ENCODE data around the gene GALNT18. TPM values are rescaled to one million over a fixed set of nuclear protein-coding genes. Genes with fewer than 3 reads are reported as not detected.

The GALNT18 gene
- total and polyA plus RNA-seq, 4 donors: 17.7 to 109 (median 63.7) TPM

GRCh38 chr11:11419747-11420146 lies 202.1 kb downstream of the GALNT18 start:
- ATAC-seq (ENCODE audit: insufficient read depth, low FRiP score) (no peak), DNase-seq (no peak)
- H3K36me3 ChIP-seq (ENCODE audit: control insufficient read depth in 4 of 4, insufficient read depth in 4 of 4, low read length in 4 of 4): peaks cover 0 to 1% (median 0%) of the 10 kb centered on the region in 4 donors
- 70 to 79% methylated on average over 3 of the region's 3 CpGs for WGBS, 2 donors
- H3K4me1 ChIP-seq (ENCODE audit: control insufficient read depth in 5 of 5, insufficient read depth in 5 of 5, low read length in 5 of 5): peaks cover 3 to 27% (median 11%) of the 10 kb centered on the region in 5 donors
- TF ChIP-seq CTCF (IDR thresholded peaks at IDR 0.05; ENCODE audit: control extremely low read depth, extremely low read depth): no peak
- H3K9ac ChIP-seq (ENCODE audit: insufficient read depth in 1 of 2, low read length in 2 of 2): no peak overlapping the region
- no peak overlapping the region for H3K4me3 ChIP-seq
- H3K27me3 ChIP-seq (ENCODE audit: control insufficient read depth in 3 of 3, insufficient read depth in 3 of 3, low read length in 2 of 3): no peaks in the 10 kb centered on the region
- H3K9me3 ChIP-seq (ENCODE audit: control insufficient read depth in 4 of 4, insufficient read depth in 3 of 4, low read length in 3 of 4): no peaks in the 10 kb centered on the region
- no peak overlapping the region for H3K27ac ChIP-seq (ENCODE audit: low read depth in 1 of 2, low read length in 1 of 2)

GRCh38 chr11:11416917-11417316 lies 204.9 kb downstream of the GALNT18 start:
- no peaks in the 10 kb centered on the region for H3K27me3 ChIP-seq (ENCODE audit: control insufficient read depth in 3 of 3, insufficient read depth in 3 of 3, low read length in 2 of 3)
- no peak overlapping the region for H3K27ac ChIP-seq (ENCODE audit: low read depth in 1 of 2, low read length in 1 of 2)
- H3K36me3 ChIP-seq (ENCODE audit: control insufficient read depth in 4 of 4, insufficient read depth in 4 of 4, low read length in 4 of 4): peaks cover 0 to 1% (median 0%) of the 10 kb centered on the region in 4 donors
- no peak overlapping the region for H3K9ac ChIP-seq (ENCODE audit: insufficient read depth in 1 of 2, low read length in 2 of 2)
- peaks cover 0 to 19% (median 3%) of the 10 kb centered on the region in 5 donors for H3K4me1 ChIP-seq (ENCODE audit: control insufficient read depth in 5 of 5, insufficient read depth in 5 of 5, low read length in 5 of 5)
- 36 to 55% methylated on average over 4 of the region's 4 CpGs for WGBS, 2 donors
- TF ChIP-seq CTCF (IDR thresholded peaks at IDR 0.05; ENCODE audit: control extremely low read depth, extremely low read depth): no peak
- no peak for DNase-seq
- no peaks in the 10 kb centered on the region for H3K9me3 ChIP-seq (ENCODE audit: control insufficient read depth in 4 of 4, insufficient read depth in 3 of 4, low read length in 3 of 4)
- H3K4me3 ChIP-seq: no peak overlapping the region
- ATAC-seq (ENCODE audit: insufficient read depth, low FRiP score): no peak

- Histone ChIP-seq H3K9ac (ENCODE audit: insufficient read depth in 1 of 2, low read length in 2 of 2) (no peak overlapping the region), H3K27me3 (ENCODE audit: control insufficient read depth in 3 of 3, insufficient read depth in 3 of 3, low read length in 2 of 3) (no peaks in the 10 kb centered on the region), H3K4me3 (no peak overlapping the region), H3K36me3 (ENCODE audit: control insufficient read depth in 4 of 4, insufficient read depth in 4 of 4, low read length in 4 of 4) (peaks cover 0 to 1% (median 0%) of the 10 kb centered on the region in 4 donors), H3K27ac (ENCODE audit: low read depth in 1 of 2, low read length in 1 of 2) (no peak overlapping the region), H3K4me1 (ENCODE audit: control insufficient read depth in 5 of 5, insufficient read depth in 5 of 5, low read length in 5 of 5) (peaks cover 0 to 17% (median 3%) of the 10 kb centered on the region in 5 donors), H3K9me3 (ENCODE audit: control insufficient read depth in 4 of 4, insufficient read depth in 3 of 4, low read length in 3 of 4) (no peaks in the 10 kb centered on the region)
- no peak for ATAC-seq (ENCODE audit: insufficient read depth, low FRiP score)
- no peak for DNase-seq
- TF ChIP-seq CTCF (IDR thresholded peaks at IDR 0.05; ENCODE audit: control extremely low read depth, extremely low read depth): no peak
- 24 to 44% methylated on average over 5 of the region's 5 CpGs for WGBS, 2 donors
These were observed 205.3 kb downstream of the GALNT18 start for GRCh38 chr11:11416502-11416901.

- DNase-seq (no peak), ATAC-seq (ENCODE audit: insufficient read depth, low FRiP score) (no peak)
- Histone ChIP-seq H3K9ac (ENCODE audit: insufficient read depth in 1 of 2, low read length in 2 of 2) (no peak overlapping the region), H3K4me3 (no peak overlapping the region), H3K4me1 (ENCODE audit: control insufficient read depth in 5 of 5, insufficient read depth in 5 of 5, low read length in 5 of 5) (peaks cover 0 to 11% (median 3%) of the 10 kb centered on the region in 5 donors), H3K27ac (ENCODE audit: low read depth in 1 of 2, low read length in 1 of 2) (no peak overlapping the region), H3K36me3 (ENCODE audit: control insufficient read depth in 4 of 4, insufficient read depth in 4 of 4, low read length in 4 of 4) (peaks cover 0 to 1% (median 0%) of the 10 kb centered on the region in 4 donors), H3K27me3 (ENCODE audit: control insufficient read depth in 3 of 3, insufficient read depth in 3 of 3, low read length in 2 of 3) (no peaks in the 10 kb centered on the region), H3K9me3 (ENCODE audit: control insufficient read depth in 4 of 4, insufficient read depth in 3 of 4, low read length in 3 of 4) (no peaks in the 10 kb centered on the region)
- 28 to 39% methylated on average over 4 of the region's 4 CpGs for WGBS, 2 donors
- TF ChIP-seq CTCF (IDR thresholded peaks at IDR 0.05; ENCODE audit: control extremely low read depth, extremely low read depth): no peak
These were observed 205.9 kb downstream of the GALNT18 start for GRCh38 chr11:11415901-11416300.
